ENCODE measurements around the gene CNN1. TPM values are rescaled to one million over a fixed set of nuclear protein-coding genes. Genes with fewer than 3 reads are reported as not detected.

CNN1 gene
- 59.5 TPM for total RNA-seq
- long read RNA-seq, transcript CNN1-201 (7 exons, 1,633 nt), result major isoform, 49 of 109 reads
- long read RNA-seq, partial matches to known transcripts, result 5 of 109 reads
- long read RNA-seq, other reads (novel, unspliced or antisense), result 55 of 109 reads

- ATAC-seq (ENCODE audit: poor library complexity), result peak; percentile 44
- intact Hi-C loops (cut with DNase I), result no loop called here
- peak; percentile 73 for DNase-seq
Observed at GRCh38 chr19:11538232-11539036, at the start of gene CNN1. Gene CNN1 (plus strand): TSS chr19:11538851. CDS start chr19:11538928, 77 bp downstream.

GRCh38 chr19:11489378-11489777 lies 49.3 kb upstream of the CNN1 start:
- no peak for ATAC-seq (ENCODE audit: poor library complexity)
- DNase-seq, result no peak
- intact Hi-C loops (cut with DNase I), result no loop called here

- no peak for DNase-seq
- intact Hi-C loops (cut with DNase I), result no loop called here
- ATAC-seq (ENCODE audit: poor library complexity), result no peak
Observed at GRCh38 chr19:11494634-11495285, 43.9 kb upstream of the CNN1 start.

- ATAC-seq (ENCODE audit: poor library complexity), result no peak
- intact Hi-C loops (cut with DNase I), result no loop called here
- DNase-seq, result no peak
Observed at GRCh38 chr19:11495481-11495880, 43.2 kb upstream of the CNN1 start.

- ATAC-seq (ENCODE audit: poor library complexity), result no peak
- intact Hi-C loops (cut with DNase I), result no loop called here
- no peak for DNase-seq
Observed at GRCh38 chr19:11495885-11496284, 42.8 kb upstream of the CNN1 start.

- DNase-seq, result peak; percentile 74
- intact Hi-C loops (cut with DNase I), result no loop called here
- ATAC-seq (ENCODE audit: poor library complexity), result peak; percentile 71
Observed at GRCh38 chr19:11496391-11497163, 42.1 kb upstream of the CNN1 start.

- intact Hi-C loops (cut with DNase I), result no loop called here
- DNase-seq (no peak), ATAC-seq (ENCODE audit: poor library complexity) (no peak)
Observed at GRCh38 chr19:11499220-11499726, 39.4 kb upstream of the CNN1 start.

- intact Hi-C loops (cut with DNase I), result no loop called here
Observed at GRCh38 chr19:11499890-11500420, 38.7 kb upstream of the CNN1 start.

GRCh38 chr19:11504502-11505031 lies 34.1 kb upstream of the CNN1 start:
- ATAC-seq (ENCODE audit: poor library complexity) (no peak), DNase-seq (no peak)
- intact Hi-C loops (cut with DNase I), result no loop called here

More at GRCh38 chr19:11499890-11500420, 38.7 kb upstream of the CNN1 start:
- no peak for DNase-seq
- ATAC-seq (ENCODE audit: poor library complexity), result no peak

- ATAC-seq (ENCODE audit: poor library complexity) (peak; percentile 96), DNase-seq (peak; percentile 99)
- intact Hi-C loops (cut with DNase I), result no loop called here
Observed at GRCh38 chr19:11505032-11505503, 33.6 kb upstream of the CNN1 start.

- intact Hi-C loops (cut with DNase I), result no loop called here
- ATAC-seq (ENCODE audit: poor library complexity) (peak; percentile 89), DNase-seq (peak; percentile 95)
Observed at GRCh38 chr19:11505504-11506100, 33.0 kb upstream of the CNN1 start, which contains the start of gene ZNF653. Gene ZNF653 (minus strand): TSS chr19:11505839. CDS start chr19:11505786, 53 bp downstream.

GRCh38 chr19:11506101-11506555 lies 32.5 kb upstream of the CNN1 start:
- intact Hi-C loops (cut with DNase I), result no loop called here
- peak; percentile 28 for ATAC-seq (ENCODE audit: poor library complexity)
- DNase-seq, result no peak

- ATAC-seq (ENCODE audit: poor library complexity), result no peak
- intact Hi-C loops (cut with DNase I), result no loop called here
- DNase-seq, result no peak
Observed at GRCh38 chr19:11506967-11507366, 31.7 kb upstream of the CNN1 start.

- DNase-seq (no peak), ATAC-seq (ENCODE audit: poor library complexity) (no peak)
- intact Hi-C loops (cut with DNase I), result no loop called here
Observed at GRCh38 chr19:11507370-11508078, 31.1 kb upstream of the CNN1 start.

GRCh38 chr19:11510444-11510843 lies 28.2 kb upstream of the CNN1 start:
- intact Hi-C loops (cut with DNase I), result no loop called here
- DNase-seq (no peak), ATAC-seq (ENCODE audit: poor library complexity) (no peak)

GRCh38 chr19:11513946-11514345 lies 24.7 kb upstream of the CNN1 start:
- ATAC-seq (ENCODE audit: poor library complexity) (no peak), DNase-seq (no peak)
- intact Hi-C loops (cut with DNase I), result no loop called here

- ATAC-seq (ENCODE audit: poor library complexity) (no peak), DNase-seq (no peak)
- intact Hi-C loops (cut with DNase I), result no loop called here
Observed at GRCh38 chr19:11519138-11519537, 19.5 kb upstream of the CNN1 start.

All from Right ventricle myocardium superior (tissue), 1 donor.